GM10847 (cell line): ENCODE data around the gene CDH15.

Experiments
- POLR2A ChIP-seq: IDR thresholded peaks from 2 replicates; pipeline ENCODE4 v1.6.1; 2011; ENCODE audit not compliant: insufficient read length; ENCODE audit errors: extremely low read depth

The CDH15 gene

DNA sequence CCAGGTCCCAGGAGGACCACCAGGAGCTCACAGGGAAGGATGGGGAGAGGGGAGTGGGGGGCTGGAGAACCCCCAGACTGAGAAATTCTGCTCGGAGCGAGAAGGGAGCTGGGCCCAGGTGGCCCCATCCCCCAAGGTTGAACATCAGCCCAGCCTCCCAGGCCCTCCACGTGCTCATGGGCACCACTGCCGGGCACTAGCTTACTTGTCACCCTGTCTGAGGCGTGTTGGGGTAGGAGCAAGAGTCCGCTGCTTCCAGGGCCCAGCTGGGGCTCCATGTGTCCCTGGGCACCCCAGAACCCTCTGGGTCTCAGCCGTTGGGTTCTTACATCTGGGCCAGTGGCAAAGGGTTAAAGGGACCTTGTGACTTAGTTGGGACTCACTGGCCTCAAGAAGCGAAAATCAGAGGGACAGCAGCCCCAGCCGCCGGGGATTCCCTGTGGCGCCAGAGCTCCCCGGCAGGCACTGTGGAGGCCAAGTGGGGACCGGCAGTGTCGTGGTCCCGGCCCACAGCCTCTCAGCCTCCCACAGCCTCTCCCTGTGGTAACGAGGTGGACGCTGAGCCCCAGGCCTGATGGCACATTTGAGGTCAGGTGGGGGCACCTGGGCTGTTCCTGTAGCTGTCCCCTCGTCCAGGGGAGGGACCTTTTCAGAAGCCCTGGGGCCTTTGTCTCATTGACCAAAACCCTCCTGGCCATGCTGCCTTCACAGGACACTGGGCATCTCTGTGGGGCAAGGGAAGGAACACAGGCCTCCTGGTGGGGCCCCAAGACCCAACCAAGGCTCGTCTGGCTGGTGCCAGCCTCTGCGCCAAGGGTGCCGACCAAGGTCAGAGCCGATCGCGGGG lies 33.7 kb upstream of the CDH15 start:
- no peak for TF ChIP-seq POLR2A

DNA sequence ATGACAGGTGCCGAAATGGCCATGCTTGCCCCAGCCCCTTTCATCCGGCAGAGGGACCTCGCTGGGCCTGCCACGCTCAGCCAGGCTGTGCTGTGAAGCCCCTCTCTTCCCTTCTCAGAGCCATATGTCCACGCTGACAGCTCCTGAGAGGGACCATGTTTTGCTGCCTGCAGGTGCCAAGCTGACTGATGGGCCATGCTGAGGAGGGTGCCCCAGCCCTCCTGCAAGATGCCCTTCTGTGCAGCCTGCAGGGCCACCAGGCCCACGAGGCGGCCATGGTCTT lies 33.1 kb upstream of the CDH15 start:
- no peak for TF ChIP-seq POLR2A

GRCh38 chr16:89138843-89139520 lies 32.6 kb upstream of the CDH15 start:
- TF ChIP-seq POLR2A: no peak

- TF ChIP-seq POLR2A: no peak
Measured at GRCh38 chr16:89139907-89140361, 31.6 kb upstream of the CDH15 start.

- TF ChIP-seq POLR2A: no peak
Measured at GRCh38 chr16:89140401-89140800, 31.1 kb upstream of the CDH15 start.

DNA sequence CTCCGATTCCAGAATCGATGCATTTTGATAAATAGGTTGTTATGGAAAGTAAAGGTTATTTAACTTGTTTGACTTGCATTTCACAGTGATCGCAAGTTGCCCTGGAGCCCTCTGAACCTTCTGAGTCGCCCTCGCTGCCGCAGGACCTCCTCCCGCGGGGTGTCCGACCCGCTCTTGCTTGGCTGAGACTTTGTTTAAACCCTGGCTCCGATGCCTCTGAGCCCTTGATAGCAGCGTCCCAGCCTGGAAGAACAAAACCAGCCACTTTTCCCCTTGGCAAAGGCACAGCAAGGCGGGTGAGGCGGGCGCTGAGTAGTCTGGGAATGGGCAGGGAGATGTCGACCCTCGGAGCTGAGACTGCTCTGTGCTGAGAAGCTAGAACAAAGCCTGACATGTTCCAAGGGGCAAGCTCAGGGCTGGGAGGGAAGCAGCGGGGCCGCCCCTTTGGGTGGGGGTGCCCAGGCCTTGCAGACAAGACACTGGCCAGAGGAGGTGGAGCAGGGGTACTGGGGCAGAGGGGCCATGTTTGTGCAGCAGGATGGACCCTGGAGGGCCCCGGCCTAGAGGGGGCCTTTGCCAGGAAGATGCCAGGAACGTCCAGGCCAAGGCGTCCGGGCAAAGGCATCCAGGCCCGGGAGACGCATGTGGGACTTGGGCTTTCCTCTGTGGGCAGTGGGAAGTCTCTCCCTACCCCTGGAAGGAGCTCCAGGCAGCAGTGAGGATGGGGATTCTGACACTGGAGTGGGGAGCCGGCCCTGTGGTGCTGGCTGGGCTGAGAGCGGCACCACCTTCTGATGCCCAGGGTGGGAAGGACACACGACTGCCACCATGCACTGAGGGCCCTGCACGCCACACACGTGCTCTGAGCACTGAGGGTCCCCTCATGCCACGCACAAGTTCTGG lies 30.3 kb upstream of the CDH15 start:
- no peak for TF ChIP-seq POLR2A

DNA sequence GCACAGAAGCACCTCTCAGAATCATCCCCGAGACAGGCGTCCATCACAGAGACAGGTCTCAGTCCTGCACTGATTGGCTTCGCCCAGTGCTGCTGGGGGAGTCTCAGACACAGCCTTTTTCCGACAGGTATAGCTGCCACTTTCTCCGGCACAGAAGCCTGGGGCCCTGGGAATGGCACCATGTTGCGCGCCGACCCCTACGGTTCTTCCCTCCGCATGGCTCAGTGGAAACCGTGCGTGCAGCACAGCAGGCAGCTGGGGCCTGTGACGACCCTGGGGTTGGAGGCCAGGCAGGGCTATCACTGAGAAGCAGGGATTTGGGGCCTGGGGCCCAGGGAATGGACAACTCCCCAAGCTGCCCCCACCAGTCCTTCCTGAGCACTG lies 29.7 kb upstream of the CDH15 start:
- no peak for TF ChIP-seq POLR2A

DNA sequence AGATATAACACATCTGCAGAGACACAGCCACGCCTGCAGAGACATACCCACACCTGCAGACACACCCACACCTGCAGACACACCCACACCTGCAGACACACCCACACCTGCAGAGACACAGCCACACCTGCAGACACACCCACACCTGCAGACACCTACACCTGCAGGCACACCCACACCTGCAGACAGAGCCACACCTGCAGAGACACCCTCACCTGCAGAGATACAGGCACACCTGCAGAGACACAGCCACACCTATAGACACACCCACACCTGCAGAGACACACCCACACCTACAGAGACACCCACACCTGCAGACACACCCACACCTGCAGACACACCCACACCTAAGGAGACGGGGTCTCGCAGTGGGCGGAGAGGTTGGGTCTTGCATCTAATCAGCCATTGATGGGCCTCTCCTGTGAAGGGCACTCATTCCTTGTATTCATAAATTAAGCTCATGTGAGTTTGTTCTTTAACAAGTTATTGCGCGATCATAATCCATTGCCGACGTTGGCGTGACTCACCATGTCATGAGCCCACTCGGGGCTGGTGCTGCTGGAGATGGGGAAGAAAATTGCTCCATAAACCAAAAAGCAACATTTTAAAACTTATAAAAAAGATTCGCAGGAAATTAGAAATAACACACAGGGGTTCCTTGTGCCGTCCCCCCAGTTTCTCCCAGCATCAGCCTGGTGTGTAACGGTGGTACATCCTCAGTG lies 28.9 kb upstream of the CDH15 start:
- no peak for TF ChIP-seq POLR2A

DNA sequence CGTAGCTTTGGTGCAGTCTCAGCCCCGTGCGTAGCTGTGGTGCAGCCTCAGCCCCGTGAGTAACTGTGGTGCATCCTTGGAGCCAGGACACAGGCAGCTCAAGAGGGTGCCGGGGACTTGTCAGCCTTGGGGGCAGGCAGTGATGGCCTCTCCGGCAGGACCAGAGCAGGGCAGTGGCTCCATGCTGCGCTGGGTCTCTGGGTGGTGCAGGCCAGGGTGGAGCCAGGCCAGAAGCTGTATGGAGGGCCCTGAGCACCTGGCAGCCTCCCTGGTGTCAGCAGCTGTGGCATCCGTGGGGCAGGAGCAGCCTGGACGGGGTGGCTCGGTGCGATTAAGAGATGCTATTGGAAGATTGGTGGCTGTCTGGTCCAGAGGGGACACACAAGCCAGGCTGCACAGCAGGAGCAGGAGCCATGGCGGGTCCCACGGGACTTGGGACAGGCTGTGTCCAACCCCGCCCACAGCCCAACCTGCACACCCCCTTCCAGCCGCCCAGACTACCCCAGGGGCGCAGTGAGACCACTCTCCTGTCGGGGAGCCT lies 28.3 kb upstream of the CDH15 start:
- TF ChIP-seq POLR2A: no peak

DNA sequence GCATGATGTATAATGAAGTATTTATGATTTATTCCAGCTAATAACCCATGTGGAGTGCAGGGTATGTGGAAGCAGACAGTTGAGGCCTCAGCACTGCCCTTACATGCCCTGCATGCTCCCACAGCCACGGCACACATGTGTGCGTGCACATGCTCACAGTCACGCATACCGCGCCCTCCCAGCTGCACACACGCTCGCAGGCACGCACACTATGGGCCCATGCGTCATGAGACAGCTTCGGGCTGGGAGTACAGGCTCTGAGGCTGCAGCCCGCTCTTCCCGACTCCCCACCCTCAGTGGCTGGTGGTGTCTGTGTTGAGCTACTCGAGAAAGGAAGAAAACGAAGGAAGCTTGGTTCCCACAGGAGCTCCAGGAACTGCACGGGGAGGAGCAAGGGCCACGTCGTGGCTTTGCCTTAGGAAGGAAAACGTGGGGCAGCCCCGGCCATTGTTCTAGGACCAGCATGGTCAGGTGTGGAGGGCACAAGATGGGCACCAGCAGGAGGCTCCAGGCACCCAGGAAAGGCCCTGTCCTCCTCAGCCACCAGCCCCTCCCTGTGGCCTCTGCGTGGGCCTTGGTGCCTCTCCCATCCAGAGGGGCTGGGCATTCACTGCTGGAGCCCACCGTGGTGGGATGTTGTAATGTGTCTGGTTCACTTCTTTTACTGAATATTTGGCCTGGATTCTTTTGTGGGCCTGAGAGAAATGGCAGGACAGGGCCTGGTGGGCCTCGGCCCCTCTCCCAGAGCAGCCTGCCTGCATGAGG lies 27.5 kb upstream of the CDH15 start:
- TF ChIP-seq POLR2A: no peak

DNA sequence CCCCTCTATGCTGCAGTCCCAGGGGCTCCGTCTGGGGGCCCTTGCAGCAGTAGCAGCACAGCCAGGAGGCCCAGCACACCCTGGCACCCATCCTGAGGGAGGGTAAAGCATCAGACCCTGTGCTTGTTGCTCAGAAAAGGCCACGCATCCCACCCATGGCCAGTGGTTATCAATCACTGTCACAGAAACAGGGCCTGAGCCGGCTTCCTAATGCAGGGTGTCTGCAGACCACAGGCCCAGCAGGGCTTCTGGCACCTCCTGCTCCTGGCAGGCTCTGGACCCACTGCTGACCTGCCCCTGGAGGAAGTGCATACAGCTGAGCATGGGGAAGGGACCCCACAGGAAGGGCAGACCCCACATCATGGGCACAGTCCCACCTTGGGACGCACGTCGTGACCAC lies 26.9 kb upstream of the CDH15 start:
- TF ChIP-seq POLR2A: no peak

GRCh38 chr16:89145406-89146161 lies 26.0 kb upstream of the CDH15 start:
- TF ChIP-seq POLR2A: no peak

GRCh38 chr16:89146211-89147005 lies 25.1 kb upstream of the CDH15 start:
- no peak for TF ChIP-seq POLR2A
